HFFc6 (cell line): ENCODE results near the gene ZNF217. TPM values are rescaled to one million over a fixed set of nuclear protein-coding genes. Genes with fewer than 3 reads are reported as not detected.
A peak's percentile ranks its signal among the peaks of the same experiment; 100 is the strongest.

ENCODE experiments used
- DNase-seq: peaks from one replicate; pipeline ENCODE4 v3.0.0-alpha.2; 2018
- H3K27ac Mint-ChIP-seq: 2 replicates; pipeline ENCODE4 v1.8.0; 2020; ENCODE audit warnings: mild to moderate bottlenecking, mixed read lengths
- H3K27me3 Mint-ChIP-seq: 2 replicates; pipeline ENCODE4 v1.8.0; 2021; ENCODE audit warnings: mild to moderate bottlenecking, moderate library complexity, mixed read lengths; ENCODE audit not compliant: insufficient read depth
- H3K36me3 Mint-ChIP-seq: 2 replicates; pipeline ENCODE4 v1.8.0; 2021; ENCODE audit warnings: low read depth, mixed read lengths
- H3K4me1 Mint-ChIP-seq: 2 replicates; pipeline ENCODE4 v1.8.0; 2020; ENCODE audit warnings: low read depth, mixed read lengths
- H3K4me3 Mint-ChIP-seq: 2 replicates; pipeline ENCODE4 v1.8.0; 2020; ENCODE audit warnings: mild to moderate bottlenecking, moderate library complexity, mixed read lengths
- H3K9me3 Mint-ChIP-seq: 2 replicates; pipeline ENCODE4 v1.8.0; 2020; ENCODE audit warnings: mild to moderate bottlenecking, mixed read lengths
- CTCF ChIP-seq: fragments of 200-600 bp; sonication (generic); IDR thresholded peaks from 2 replicates; pipeline ENCODE4 v1.5.0; 2021; ENCODE audit warnings: antibody characterized with exemption, mild to moderate bottlenecking
- total RNA-seq, 6 experiments: library from RNA; stranded (reverse); fragmentation: NEBNext Ultra II Directional; extraction: Animal tissue kit (Norgen Biotek cat#: 25700); gene quantifications; 2 replicates in 1 of 6; 3 replicates in 5 of 6; pipeline ENCODE4 v1.2.3, GENCODE V29; 2021

ZNF217 gene
- total RNA-seq, 6 experiments from 2014 or later: 38.5 to 42.9 (median 40.1) TPM

GRCh38 chr20:53582251-53582570, 11.4 kb downstream of the ZNF217 start:
- Mint-ChIP-seq H3K9me3 (no peaks in the 10 kb centered on the region), H3K27ac (peak overlapping the region; percentile 87), H3K36me3 (peaks cover 39% of the 10 kb centered on the region), H3K27me3 (no peaks in the 10 kb centered on the region; the same call in 1 of the 2 replicates), H3K4me1 (peaks cover 92% of the 10 kb centered on the region), H3K4me3 (no peak overlapping the region)
- DNase-seq: no peak
- TF ChIP-seq CTCF: no peak

DNA sequence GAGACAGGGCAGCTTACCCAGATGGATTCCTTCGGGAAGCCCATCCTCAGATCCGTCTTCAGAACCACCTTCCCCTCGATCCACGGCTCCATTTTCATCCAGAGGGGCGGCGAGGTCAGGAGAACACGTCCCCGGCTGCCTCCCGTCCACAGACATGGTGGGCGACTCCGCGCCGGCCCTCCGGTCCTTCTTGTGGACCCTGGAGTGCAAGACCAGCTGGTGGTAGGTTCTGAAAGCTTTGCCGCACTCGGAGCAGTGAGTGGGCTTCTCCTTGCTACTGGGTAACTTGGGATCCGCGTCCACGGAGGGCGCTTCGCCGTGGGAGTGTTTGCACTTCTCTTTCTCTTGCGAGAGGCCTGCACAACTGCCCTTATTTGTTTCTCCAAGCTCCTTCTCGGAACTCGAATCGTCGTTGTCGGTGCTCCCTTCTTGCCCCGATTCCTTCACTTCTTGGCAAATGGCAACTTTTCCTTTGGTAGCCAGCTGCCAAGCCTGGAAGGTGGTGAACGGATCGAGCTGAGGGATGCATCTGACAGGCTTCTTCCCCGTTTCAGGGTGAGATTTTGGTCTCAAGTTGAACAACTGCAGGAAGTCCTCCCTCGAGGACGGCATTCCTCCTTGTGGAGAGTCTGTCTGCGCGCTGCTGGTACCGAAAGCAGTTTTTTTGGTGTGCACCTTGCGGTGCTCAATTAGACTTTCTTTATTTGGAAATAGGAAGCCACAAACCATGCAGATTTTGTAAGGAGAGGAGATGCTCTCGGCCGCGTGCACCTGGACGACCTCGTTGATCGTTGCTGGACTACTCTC, 12.0 kb downstream of the ZNF217 start:
- Mint-ChIP-seq H3K27me3 (no peaks in the 10 kb centered on the region; the same call in 1 of the 2 replicates), H3K36me3 (peaks cover 44% of the 10 kb centered on the region), H3K9me3 (no peaks in the 10 kb centered on the region), H3K27ac (peak overlapping the region; percentile 87), H3K4me3 (no peak overlapping the region), H3K4me1 (peaks cover 86% of the 10 kb centered on the region)
- no peak for TF ChIP-seq CTCF
- DNase-seq: no peak

- peak overlapping the region; percentile 94 for H3K27ac Mint-ChIP-seq
- peak; percentile 62 for TF ChIP-seq CTCF
- H3K36me3 Mint-ChIP-seq: peaks cover 44% of the 10 kb centered on the region
- no peaks in the 10 kb centered on the region; the same call in 1 of the 2 replicates for H3K27me3 Mint-ChIP-seq
- H3K4me1 Mint-ChIP-seq: peaks cover 75% of the 10 kb centered on the region
- DNase-seq: no peak
- H3K4me3 Mint-ChIP-seq: peak overlapping the region; percentile 80
- no peaks in the 10 kb centered on the region for H3K9me3 Mint-ChIP-seq
Observed at GRCh38 chr20:53580376-53581111, 13.1 kb downstream of the ZNF217 start.

- Mint-ChIP-seq H3K4me1 (peaks cover 70% of the 10 kb centered on the region), H3K4me3 (peak overlapping the region; percentile 80), H3K36me3 (peaks cover 50% of the 10 kb centered on the region), H3K27ac (peak overlapping the region; percentile 94), H3K9me3 (no peaks in the 10 kb centered on the region), H3K27me3 (no peaks in the 10 kb centered on the region; the same call in 1 of the 2 replicates)
- peak; percentile 50 for DNase-seq
- TF ChIP-seq CTCF: no peak
Observed at GRCh38 chr20:53579581-53580375, 13.9 kb downstream of the ZNF217 start.

DNA sequence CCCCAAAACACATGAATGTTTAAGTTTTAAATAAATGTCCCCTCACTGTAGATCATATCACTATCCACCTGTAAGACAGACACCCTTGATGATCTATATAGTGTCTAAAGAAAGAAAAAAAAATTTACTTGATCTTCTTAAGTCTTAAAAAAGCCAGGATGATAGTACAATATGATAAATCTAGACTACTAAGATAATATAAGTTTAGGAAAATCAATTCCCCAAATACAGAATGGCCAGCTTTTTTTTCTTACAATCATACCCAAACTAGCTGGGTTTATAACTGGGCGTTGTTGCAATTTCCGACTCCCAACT, 14.4 kb downstream of the ZNF217 start:
- peak overlapping the region; percentile 80 for H3K4me3 Mint-ChIP-seq

More for the DNA sequence above, 14.4 kb downstream of the ZNF217 start:
- Mint-ChIP-seq H3K27ac (peak overlapping the region; percentile 94), H3K27me3 (no peaks in the 10 kb centered on the region; the same call in 1 of the 2 replicates), H3K4me1 (peaks cover 64% of the 10 kb centered on the region), H3K36me3 (peaks cover 55% of the 10 kb centered on the region), H3K9me3 (no peaks in the 10 kb centered on the region)
- no peak for TF ChIP-seq CTCF
- no peak for DNase-seq
